D721Med (cell line): ENCODE results near the gene POLR2F.
A peak's percentile ranks its signal among the peaks of the same experiment; 100 is the strongest.

ENCODE experiments used
- DNase-seq: peaks from one replicate; pipeline ENCODE4 v3.0.0; 2011; ENCODE audit warnings: low spot score; ENCODE audit not compliant: insufficient read length
- FAIRE-seq: peaks from 2 replicates; lab custom pipeline; 2011; peaks lifted over from hg19 to GRCh38; lab: Jason Lieb, UNC
- TF ChIP-seq, protein P1 (sequence below): IDR thresholded peaks from 2 replicates; pipeline ENCODE4 v1.5.1; 2012; ENCODE audit warnings: mild to moderate bottlenecking, control low read depth; ENCODE audit not compliant: insufficient read depth; ENCODE audit errors: missing control alignments

The POLR2F gene

DNA sequence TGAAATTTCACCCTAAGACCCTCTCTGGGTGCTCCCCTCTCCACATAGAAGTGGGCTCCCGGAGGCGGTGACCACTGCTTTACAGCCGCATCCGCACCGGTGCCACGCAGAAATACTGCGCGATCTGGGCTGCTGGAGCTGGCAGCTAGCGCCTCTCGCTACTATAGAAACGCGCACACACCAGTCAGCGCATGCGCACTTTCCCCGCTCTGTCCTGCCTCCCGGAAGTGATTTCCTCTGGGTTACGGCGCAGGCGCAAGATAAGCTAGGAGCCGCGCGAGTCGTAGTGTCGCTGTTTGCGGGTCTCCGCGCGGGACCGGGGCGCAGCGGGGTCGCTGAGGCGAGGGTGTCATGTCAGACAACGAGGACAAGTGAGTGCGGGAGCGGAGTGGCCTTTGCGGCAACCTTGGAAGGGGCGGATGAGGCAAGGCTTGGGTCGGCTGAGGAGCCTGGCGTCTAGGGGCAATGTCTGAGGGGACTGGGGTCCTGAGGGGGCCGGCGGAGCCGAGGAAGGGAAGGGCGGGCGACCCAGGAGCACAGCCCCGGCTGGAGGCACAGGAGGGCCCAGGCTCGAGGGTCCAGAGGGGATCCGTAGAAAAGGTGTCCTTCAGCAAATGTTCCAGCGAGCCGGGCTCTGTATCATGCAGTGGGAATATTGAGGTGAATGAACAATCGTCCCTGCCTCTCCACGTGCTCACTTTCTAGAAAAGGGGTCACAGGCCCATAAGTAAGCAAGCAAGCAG, at the start of gene POLR2F, which contains the start of gene C22orf23:
Gene POLR2F, plus strand, starts transcription at position 263 of the 743 bp plus-strand sequence. Its CDS starts 89 bp downstream, at position 352.
Gene C22orf23, minus strand, starts transcription at position 165 of the 743 bp plus-strand sequence. CDS start 452 bp downstream, outside the sequence.
- DNase-seq = peak; percentile 70

DNA sequence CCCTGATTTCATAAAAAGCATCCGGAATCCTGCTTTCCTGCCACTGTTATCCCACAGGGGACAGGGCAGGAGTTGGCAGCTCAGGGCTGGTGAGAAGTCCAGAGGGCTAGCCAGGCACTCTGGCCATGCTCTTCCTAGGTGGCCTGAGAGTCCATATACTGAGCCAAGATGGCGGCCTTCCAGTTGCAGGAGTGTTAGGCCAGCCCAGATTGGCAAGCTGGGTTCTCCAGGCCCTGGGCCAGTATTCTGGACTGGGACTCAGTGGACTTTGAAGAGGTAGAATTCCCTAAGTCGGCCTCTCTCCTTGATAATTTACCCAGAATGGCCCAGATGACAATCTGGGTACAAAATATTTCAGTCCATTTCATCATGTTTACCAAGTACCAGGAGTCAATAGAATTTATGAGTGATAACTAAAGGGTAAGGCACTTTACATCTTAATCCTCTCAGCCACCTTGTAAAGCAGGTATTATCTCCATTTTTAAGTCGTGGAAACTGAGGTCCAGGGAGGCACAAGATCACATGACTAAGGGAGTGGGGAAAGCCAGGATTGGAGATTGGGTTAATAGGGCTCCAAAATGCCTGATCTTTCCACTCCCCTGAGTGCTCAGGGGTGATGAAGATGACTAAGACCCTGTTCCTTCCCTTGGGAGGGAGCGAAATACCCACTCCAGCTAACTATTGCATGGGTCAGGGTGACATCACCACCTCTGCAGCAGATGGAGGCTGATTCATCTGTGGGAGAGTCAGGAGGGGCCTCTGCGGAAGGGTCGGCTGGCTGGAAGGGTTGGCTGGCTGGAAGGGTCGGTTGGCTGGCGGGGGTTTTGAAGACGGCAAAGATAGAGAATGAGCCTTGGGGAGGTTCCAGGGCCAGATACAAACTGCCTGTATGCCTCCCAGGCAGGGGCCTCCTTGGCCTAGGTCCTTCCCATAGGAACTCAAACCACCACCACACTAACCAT, 48.6 kb upstream of the POLR2F start:
- FAIRE-seq (no peak), DNase-seq (no peak)
- TF ChIP-seq, protein P1, sequence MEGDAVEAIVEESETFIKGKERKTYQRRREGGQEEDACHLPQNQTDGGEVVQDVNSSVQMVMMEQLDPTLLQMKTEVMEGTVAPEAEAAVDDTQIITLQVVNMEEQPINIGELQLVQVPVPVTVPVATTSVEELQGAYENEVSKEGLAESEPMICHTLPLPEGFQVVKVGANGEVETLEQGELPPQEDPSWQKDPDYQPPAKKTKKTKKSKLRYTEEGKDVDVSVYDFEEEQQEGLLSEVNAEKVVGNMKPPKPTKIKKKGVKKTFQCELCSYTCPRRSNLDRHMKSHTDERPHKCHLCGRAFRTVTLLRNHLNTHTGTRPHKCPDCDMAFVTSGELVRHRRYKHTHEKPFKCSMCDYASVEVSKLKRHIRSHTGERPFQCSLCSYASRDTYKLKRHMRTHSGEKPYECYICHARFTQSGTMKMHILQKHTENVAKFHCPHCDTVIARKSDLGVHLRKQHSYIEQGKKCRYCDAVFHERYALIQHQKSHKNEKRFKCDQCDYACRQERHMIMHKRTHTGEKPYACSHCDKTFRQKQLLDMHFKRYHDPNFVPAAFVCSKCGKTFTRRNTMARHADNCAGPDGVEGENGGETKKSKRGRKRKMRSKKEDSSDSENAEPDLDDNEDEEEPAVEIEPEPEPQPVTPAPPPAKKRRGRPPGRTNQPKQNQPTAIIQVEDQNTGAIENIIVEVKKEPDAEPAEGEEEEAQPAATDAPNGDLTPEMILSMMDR = no peak

More for the DNA sequence above, at the start of gene POLR2F, which contains the start of gene C22orf23:
- no peak for FAIRE-seq
- TF ChIP-seq, protein P1 = no peak

DNA sequence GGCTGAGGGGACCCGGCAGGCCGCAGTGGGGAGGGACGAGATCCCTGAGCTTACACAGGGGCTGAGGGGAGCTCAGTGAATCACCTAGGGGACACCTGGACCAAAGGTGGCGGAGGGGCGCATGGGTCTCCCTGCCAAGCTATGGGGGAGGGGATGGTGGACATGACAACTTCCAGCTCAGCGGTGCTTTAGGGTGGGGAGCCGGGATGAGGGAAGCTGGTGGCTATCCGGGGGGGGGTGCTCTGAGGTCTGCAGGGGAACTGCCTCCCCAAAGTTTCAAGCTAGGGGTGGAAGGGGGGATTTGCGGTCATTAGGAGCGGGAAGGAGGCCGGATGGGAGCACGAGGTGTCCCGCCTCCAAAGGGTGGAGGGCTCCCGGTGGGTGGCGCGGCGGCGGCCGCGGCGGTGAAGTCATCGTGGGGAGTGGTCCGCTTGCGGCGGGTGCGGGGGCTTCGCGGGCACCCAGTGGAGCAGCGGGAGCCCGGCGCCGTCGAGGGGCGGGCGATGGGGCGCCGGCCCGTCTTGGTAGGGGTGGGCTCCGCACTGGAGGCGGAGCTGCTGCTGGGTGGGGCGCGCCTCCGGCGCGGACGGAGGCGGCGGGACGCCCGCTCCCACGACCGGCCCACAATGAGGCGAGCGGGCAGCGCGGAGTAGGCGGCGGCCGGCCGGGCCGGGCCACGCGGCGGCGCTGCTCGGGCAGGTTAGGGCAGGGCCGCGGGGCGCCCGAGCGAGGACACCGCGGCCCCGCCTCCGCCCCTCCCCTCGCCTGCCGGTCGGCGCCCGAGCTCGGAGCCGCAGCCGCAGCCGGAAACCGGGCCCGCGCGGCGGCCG, 47.8 kb upstream of the POLR2F start, which contains the start of gene MICALL1:
Gene MICALL1, plus strand, starts transcription at position 764 of the 830 bp plus-strand sequence. CDS start 126 bp downstream, outside the sequence.
- no peak for FAIRE-seq
- TF ChIP-seq, protein P1 = no peak
- DNase-seq = no peak

DNA sequence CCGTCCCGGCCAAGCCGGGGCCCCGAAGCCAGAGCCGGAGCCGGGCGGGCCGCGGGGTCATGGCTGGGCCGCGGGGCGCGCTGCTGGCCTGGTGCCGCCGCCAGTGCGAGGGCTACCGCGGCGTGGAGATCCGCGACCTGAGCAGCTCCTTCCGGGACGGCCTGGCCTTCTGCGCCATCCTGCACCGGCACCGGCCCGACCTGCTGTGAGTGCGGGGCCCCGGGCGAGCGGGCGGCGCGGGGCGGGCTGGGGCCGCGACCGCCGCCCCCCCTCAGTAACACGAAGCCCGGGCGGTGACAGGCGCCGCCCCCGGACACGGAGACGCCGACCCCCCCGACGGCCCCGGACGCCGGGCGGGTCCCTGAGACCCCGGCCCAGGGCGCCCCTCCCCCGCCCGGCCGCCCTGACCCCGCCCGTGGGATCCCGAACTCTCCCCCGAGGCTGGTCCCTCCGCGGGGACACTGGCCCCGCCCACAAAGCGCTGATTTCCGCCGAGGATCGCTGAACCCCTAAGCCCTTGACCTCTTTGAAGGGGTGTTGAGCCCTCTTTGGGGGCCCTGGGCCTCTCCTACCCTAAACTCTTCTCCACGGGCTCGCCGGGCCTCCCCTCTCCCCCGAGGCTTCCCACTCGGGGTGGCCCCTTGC, 47.0 kb upstream of the POLR2F start:
- FAIRE-seq (no peak), DNase-seq (no peak)
- TF ChIP-seq, protein P1 = no peak

DNA sequence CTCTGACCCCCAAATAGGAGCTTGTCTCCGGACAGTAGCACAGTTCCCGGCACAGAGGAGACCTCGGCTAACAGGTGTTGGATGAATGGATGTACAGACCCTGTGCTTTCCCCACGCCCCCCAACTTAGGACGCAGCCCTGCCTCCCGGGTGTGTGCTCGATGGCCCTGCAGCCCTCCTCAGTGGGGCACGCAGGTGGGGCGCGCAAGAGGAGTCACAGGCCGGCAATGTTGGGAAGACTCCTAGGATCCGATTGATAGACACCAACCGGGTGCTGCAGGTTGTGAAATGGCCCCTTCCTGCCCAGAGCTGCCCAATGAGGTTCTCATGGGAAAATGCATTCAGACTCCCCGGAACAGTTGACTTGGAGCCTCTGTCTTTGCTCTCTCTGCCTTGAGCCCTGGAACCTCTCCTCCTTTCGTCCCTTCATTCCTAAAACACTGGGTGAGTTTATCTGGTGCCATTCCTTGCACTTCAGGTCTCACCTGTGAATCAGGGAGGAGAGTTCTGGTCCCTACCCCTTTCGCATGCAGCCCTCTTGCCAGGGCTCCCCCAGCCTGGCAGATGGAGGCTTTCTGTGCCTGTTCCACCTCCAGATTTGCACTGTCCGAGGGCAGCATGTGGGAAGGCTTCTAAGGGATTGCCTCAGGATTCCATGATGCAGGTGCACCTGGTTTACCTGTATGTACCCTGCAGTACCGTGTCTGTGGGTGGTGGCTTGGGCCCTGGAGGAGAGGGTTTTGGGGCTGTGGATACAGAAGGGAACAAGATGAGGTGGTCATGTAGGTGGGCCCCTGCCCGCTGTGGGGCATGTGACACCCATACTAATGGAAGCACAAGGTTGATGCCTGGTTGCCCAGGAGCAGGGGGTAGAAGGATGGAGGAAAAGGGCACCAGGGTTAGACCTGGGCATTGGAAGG, 46.2 kb upstream of the POLR2F start:
- FAIRE-seq = no peak
- DNase-seq = no peak
- TF ChIP-seq, protein P1 = no peak
